ENCODE measurements around the gene HEXA. TPM values are rescaled to one million over a fixed set of nuclear protein-coding genes. Genes with fewer than 3 reads are reported as not detected.

HEXA gene
- total and polyA plus RNA-seq, 2 of the 8 experiments (the other 6 are each of a cell fraction or from before 2014, with no cell fraction given) = 52.5 to 73.7 TPM

- H3K14ac ChIP-seq (ENCODE audit: insufficient read length) = no peak overlapping the region
- no peak overlapping the region for H4K91ac ChIP-seq (replicated peaks; ENCODE audit: insufficient read length, low read length)
- H3K4me2 ChIP-seq (ENCODE audit: insufficient read depth in 1 of 2, low read depth in 2 of 2, low read length in 2 of 2) = no peak overlapping the region
- no peak overlapping the region for H3K56ac ChIP-seq (replicated peaks; ENCODE audit: insufficient read length, low read depth, low read length)
- no peaks in the 10 kb centered on the region for H3K23me2 ChIP-seq (ENCODE audit: low read depth, low read length)
- no peak overlapping the region for H3K9ac ChIP-seq (replicated peaks in 1 of 4; ENCODE audit: extremely low read depth in 1 of 4, low read depth in 3 of 4, low read length in 3 of 4)
- no peak overlapping the region for H4K8ac ChIP-seq (ENCODE audit: extremely low read depth, insufficient read depth, low read length)
- no peak overlapping the region for H3K4ac ChIP-seq (replicated peaks; ENCODE audit: insufficient read length, low read depth, low read length)
- H3K36me3 ChIP-seq (ENCODE audit: control insufficient read depth in 2 of 4, insufficient read depth in 4 of 4, low read length in 3 of 4) = peaks cover 0 to 6% (median 1%) of the 10 kb centered on the region in 4 experiments; a peak in 1 of 8 replicates
- FAIRE-seq (no peak), DNase-seq (ENCODE audit: low read depth in 1 of 2, low spot score in 2 of 2) (no peak)
- H4K5ac ChIP-seq (ENCODE audit: insufficient read length, low read depth, low read length) = no peak overlapping the region
- H2BK120ac ChIP-seq (replicated peaks; ENCODE audit: low read depth, low read length) = no peak overlapping the region
- H3K27ac ChIP-seq (ENCODE audit: low read depth, low read length) = no peak overlapping the region
- peaks cover 7% of the 10 kb centered on the region in 2 experiments for H4K20me1 ChIP-seq (replicated peaks in 1 of 2; ENCODE audit: control insufficient read depth in 1 of 2, insufficient read depth in 2 of 2, low read length in 2 of 2)
- no peak overlapping the region for H2BK5ac ChIP-seq (ENCODE audit: low read depth, low read length)
- H3K27me3 ChIP-seq (replicated peaks in 1 of 4; ENCODE audit: control insufficient read depth in 3 of 4, extremely low read depth in 1 of 4, insufficient read depth in 3 of 4, low read length in 3 of 4) = no peaks in the 10 kb centered on the region; a peak in 1 of 7 replicates
- 0 out of 4 replicates have a peak, but pooled peaks cover 0 to 3% of the 10 kb centered on the region in 2 experiments for H3K79me2 ChIP-seq (ENCODE audit: control insufficient read depth in 1 of 2, insufficient read depth in 2 of 2, low read length in 2 of 2)
- 90% methylated on average over 1 of the region's 1 CpG; no CpG with 5 or more reads in 1 of the 2 experiments for WGBS, 2 experiments (ENCODE audit: extremely low coverage in 1 of 2, insufficient coverage in 1 of 2, insufficient read length in 1 of 2, insufficient replicate concordance in 2 of 2, low coverage in 1 of 2, low lambda C conversion rate in 2 of 2, missing lambda C conversion rate in 1 of 2)
- no peaks in the 10 kb centered on the region for H3K9me3 ChIP-seq (ENCODE audit: insufficient read depth in 2 of 2, low read depth in 1 of 2, low read length in 1 of 2)
- POLR2A ChIA-PET (ENCODE audit: partially characterized antibody) = no interaction called here
- H2BK15ac ChIP-seq (ENCODE audit: low read length) = no peak overlapping the region
- H3K79me1 ChIP-seq (ENCODE audit: low read depth, low read length) = peaks cover 2% of the 10 kb centered on the region; the same call in 1 of the 2 replicates
- H3K18ac ChIP-seq (ENCODE audit: extremely low read depth, low read length) = no peak overlapping the region
- H2BK20ac ChIP-seq (ENCODE audit: low read length) = no peak overlapping the region
- no peak overlapping the region for H3K23ac ChIP-seq (ENCODE audit: insufficient read length)
- H3K4me1 ChIP-seq (replicated peaks in 1 of 4; ENCODE audit: control insufficient read depth in 3 of 4, insufficient read depth in 4 of 4, low read length in 3 of 4) = no peaks in the 10 kb centered on the region
- CTCF ChIA-PET (ENCODE audit: partially characterized antibody) = interaction anchor here (0.7 to 1.2 kb wide), 2 partner anchors 101 to 153 kb away, joined by 3 to 4 read pairs; no protein-coding TSS in a partner anchor
- no peak overlapping the region for H2BK12ac ChIP-seq (ENCODE audit: low read depth, low read length)
- no peak overlapping the region for H2AK5ac ChIP-seq (ENCODE audit: low read depth, low read length)
- no peak overlapping the region for H2AFZ ChIP-seq (ENCODE audit: low read length)
- no peak overlapping the region for H3K4me3 ChIP-seq (ENCODE audit: extremely low read depth in 1 of 4, insufficient read depth in 2 of 4, low read depth in 3 of 4, low read length in 4 of 4)
- TF ChIP-seq SP2 (IDR thresholded peaks at IDR 0.05; ENCODE audit: low read length) = no peak
- no peak for TF ChIP-seq EP300 (IDR thresholded peaks at IDR 0.05; ENCODE audit: borderline replicate concordance in 1 of 2, low read depth in 2 of 2, low read length in 2 of 2)
- TF ChIP-seq JUN (IDR thresholded peaks at IDR 0.05; ENCODE audit: low read depth, low read length) = no peak
- no peak for TF ChIP-seq CHD1 (IDR thresholded peaks at IDR 0.05; ENCODE audit: low read depth, low read length)
- TF ChIP-seq ASH2L (IDR thresholded peaks at IDR 0.05; ENCODE audit: low read length) = no peak
- no peak for TF ChIP-seq RXRA (IDR thresholded peaks at IDR 0.05; ENCODE audit: insufficient read depth, low read depth, low read length)
- no peak for TF ChIP-seq CTCF (IDR thresholded peaks at IDR 0.05; ENCODE audit: control extremely low read depth in 1 of 3, insufficient read depth in 1 of 3, low read depth in 1 of 3, low read length in 3 of 3)
- no peak for TF ChIP-seq ATF2 (IDR thresholded peaks at IDR 0.05; ENCODE audit: low read length)
- no peak for TF ChIP-seq POLR2A (IDR thresholded peaks at IDR 0.05; ENCODE audit: control extremely low read depth in 1 of 2, low read depth in 2 of 2, low read length in 2 of 2)
- TF ChIP-seq EZH2 (IDR thresholded peaks at IDR 0.05; ENCODE audit: low read depth, low read length, severe bottlenecking) = no peak
Measured at GRCh38 chr15:72361176-72361575, 14.6 kb downstream of the HEXA start.
